ENCODE data around the gene ADARB1. TPM values are rescaled to one million over a fixed set of nuclear protein-coding genes. Genes with fewer than 3 reads are reported as not detected.

Gene ADARB1
- total RNA-seq, 1 experiment from 2014 or later = 14.6 TPM

GRCh38 chr21:45223236-45224185 lies 149.1 kb downstream of the ADARB1 start (continued):
- TF ChIP-seq USF2 (CRISPR knock-in tag; IDR thresholded peaks at IDR 0.05) = no peak
- no peak for TF ChIP-seq ZNF423 (CRISPR knock-in tag; IDR thresholded peaks at IDR 0.05)
- no peak for TF ChIP-seq HMGXB4 (CRISPR knock-in tag; IDR thresholded peaks at IDR 0.05)
- no peak for TF ChIP-seq OVOL2 (CRISPR knock-in tag; IDR thresholded peaks at IDR 0.05; ENCODE audit: borderline replicate concordance)

GRCh38 chr21:45224189-45224938 lies 150.0 kb downstream of the ADARB1 start:
- Mint-ChIP-seq H3K4me1 (peaks cover 10% of the 10 kb centered on the region; the same call in 1 of the 2 replicates), H3K27me3 (ENCODE audit: low read depth) (no peaks in the 10 kb centered on the region; the same call in 1 of the 2 replicates), H3K36me3 (no peaks in the 10 kb centered on the region), H3K4me3 (no peak overlapping the region), H3K9me3 (no peaks in the 10 kb centered on the region), H3K27ac (no peak overlapping the region; the same call in 1 of the 2 replicates)
- CTCF ChIA-PET = interaction anchor here (0.9 to 1.2 kb wide), 3 partner anchors 84 to 87 kb away, joined by 3 to 4 read pairs (median 4); no protein-coding TSS in a partner anchor
- TF ChIP-seq E2F5 (CRISPR knock-in tag; IDR thresholded peaks at IDR 0.05) (no peak), PRDM15 (CRISPR knock-in tag; IDR thresholded peaks at IDR 0.05) (no peak), FOXK1 (CRISPR knock-in tag; IDR thresholded peaks at IDR 0.05) (no peak), MAX (CRISPR knock-in tag; IDR thresholded peaks at IDR 0.05) (no peak), ZNF232 (CRISPR knock-in tag; IDR thresholded peaks at IDR 0.05) (no peak), ZMAT4 (CRISPR knock-in tag; IDR thresholded peaks at IDR 0.05) (no peak), CREM (CRISPR knock-in tag; IDR thresholded peaks at IDR 0.05) (no peak), CREB1 (CRISPR knock-in tag; IDR thresholded peaks at IDR 0.05) (no peak), PREB (CRISPR knock-in tag; IDR thresholded peaks at IDR 0.05; ENCODE audit: borderline replicate concordance) (no peak)
- POLR2A ChIA-PET = no interaction called here
- ATAC-seq (no peak), DNase-seq (ENCODE audit: low spot score) (no peak)

Data from WTC11 (cell line).